Stomach (tissue), 4 donors: ENCODE measurements around the gene UBE4B.

Experiments
- EP300 ChIP-seq: sonication (generic); formaldehyde crosslinking; IDR thresholded peaks from one replicate; pipeline ENCODE4 v1.6.1; 2017; ENCODE audit warnings: antibody characterized with exemption
- POLR2A ChIP-seq, 4 donors: fragments of 450-650 bp; IDR thresholded peaks; one replicate each; pipeline ENCODE4 v1.6.1; 2016; ENCODE audit warnings: antibody characterized with exemption in 4 of 4, control low read depth in 2 of 4, mild to moderate bottlenecking in 1 of 4, moderate library complexity in 1 of 4
- POLR2AphosphoS5 ChIP-seq, 3 donors: sonication (generic); formaldehyde crosslinking; IDR thresholded peaks; one replicate each; pipeline ENCODE4 v1.6.1; 2016; ENCODE audit warnings: antibody characterized with exemption in 3 of 3
- TF ChIP-seq, protein P1 (sequence below), 7 experiments: fragments of 450-650 bp in 4 of 7; fragments of 200-600 bp in 3 of 7; sonication (generic) in 3 of 7; IDR thresholded peaks; one replicate each; pipeline ENCODE4 v1.5.1; 2016 to 2019; ENCODE audit warnings: antibody characterized with exemption in 7 of 7, control low read depth in 2 of 7, mild to moderate bottlenecking in 1 of 7

DNA sequence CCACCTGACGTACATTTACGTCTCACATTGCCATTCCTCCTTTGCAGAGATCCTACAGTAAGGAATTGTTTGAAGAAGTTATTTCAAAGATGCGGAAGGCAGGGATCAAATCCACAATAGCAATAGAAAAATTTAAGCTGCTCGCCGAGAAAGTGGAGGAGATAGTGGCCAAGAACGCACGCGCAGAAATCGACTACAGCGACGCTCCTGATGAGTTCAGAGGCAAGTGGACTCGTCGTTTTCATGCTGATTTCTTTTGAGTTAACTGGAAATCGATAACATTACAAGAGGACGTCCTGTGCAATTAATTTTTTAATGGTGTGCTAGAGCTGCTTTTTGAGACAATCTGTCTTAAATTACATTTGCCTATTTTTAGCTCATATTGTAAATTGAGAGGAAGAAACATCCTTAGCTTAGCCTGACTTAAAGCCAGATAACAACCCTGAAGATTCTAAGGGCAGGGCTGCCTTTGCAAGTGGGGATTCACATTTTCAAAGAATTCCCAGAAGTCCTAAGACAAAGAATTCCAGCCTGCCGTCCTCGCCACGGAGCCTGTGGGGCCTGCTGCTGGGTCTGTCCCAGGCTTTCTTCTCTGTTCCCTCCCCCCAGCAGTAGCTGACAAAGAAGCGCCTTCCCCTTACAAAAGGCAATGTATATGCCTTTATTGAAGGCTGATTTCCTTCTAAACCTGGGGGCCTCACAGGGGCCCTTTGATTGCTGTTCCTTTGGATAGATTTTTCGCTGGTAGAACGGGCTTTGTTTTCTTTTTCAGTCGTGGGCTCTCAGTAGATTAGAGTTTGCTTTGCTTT lies 146.0 kb downstream of the UBE4B start:
- no peak for TF ChIP-seq EP300
- TF ChIP-seq, protein P1, sequence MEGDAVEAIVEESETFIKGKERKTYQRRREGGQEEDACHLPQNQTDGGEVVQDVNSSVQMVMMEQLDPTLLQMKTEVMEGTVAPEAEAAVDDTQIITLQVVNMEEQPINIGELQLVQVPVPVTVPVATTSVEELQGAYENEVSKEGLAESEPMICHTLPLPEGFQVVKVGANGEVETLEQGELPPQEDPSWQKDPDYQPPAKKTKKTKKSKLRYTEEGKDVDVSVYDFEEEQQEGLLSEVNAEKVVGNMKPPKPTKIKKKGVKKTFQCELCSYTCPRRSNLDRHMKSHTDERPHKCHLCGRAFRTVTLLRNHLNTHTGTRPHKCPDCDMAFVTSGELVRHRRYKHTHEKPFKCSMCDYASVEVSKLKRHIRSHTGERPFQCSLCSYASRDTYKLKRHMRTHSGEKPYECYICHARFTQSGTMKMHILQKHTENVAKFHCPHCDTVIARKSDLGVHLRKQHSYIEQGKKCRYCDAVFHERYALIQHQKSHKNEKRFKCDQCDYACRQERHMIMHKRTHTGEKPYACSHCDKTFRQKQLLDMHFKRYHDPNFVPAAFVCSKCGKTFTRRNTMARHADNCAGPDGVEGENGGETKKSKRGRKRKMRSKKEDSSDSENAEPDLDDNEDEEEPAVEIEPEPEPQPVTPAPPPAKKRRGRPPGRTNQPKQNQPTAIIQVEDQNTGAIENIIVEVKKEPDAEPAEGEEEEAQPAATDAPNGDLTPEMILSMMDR (IDR thresholded peaks at IDR 0.05) = no peak
- TF ChIP-seq POLR2A (IDR thresholded peaks at IDR 0.05) = no peak
- no peak for TF ChIP-seq POLR2AphosphoS5 (IDR thresholded peaks at IDR 0.05)
